ENCODE data around the gene CYP4F12. TPM values are rescaled to one million over a fixed set of nuclear protein-coding genes. Genes with fewer than 3 reads are reported as not detected.

CYP4F12 gene
- total RNA-seq, 1 experiment from 2014 or later = not detected

DNA sequence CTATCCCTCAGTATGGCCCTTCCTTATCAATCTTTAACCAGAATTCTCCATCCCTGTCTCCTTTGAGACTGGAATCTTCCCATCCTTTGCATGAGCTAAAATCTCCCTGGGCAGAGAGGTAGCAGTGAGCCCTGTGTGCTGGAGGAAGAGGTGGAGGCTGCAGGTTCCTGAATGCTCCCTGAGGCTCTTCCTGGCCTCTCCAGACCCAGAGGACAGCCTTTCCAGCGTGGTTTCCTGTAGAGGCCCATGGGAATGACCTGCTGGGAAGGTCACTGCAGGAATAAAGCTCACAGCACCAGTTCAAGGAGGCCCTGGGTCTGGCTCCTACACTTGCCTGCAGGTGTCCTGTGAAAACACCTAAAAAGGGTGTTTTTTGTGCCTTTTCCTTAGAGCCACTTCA, 59.5 kb downstream of the CYP4F12 start:
- ChIA-PET CTCF (no interaction called here), POLR2A (ENCODE audit: unreplicated experiment) (no interaction called here)
- Histone ChIP-seq H3K79me2 (ENCODE audit: low read length) (no peaks in the 10 kb centered on the region), H3K9ac (ENCODE audit: low read length) (no peak overlapping the region), H3K27me3 (ENCODE audit: low read length) (peaks cover 31% of the 10 kb centered on the region), H3K9me2 (replicated peaks; ENCODE audit: low read length) (no peaks in the 10 kb centered on the region), H3K4me1 (ENCODE audit: insufficient read depth, low read length) (no peaks in the 10 kb centered on the region), H4K20me1 (ENCODE audit: low read length) (no peaks in the 10 kb centered on the region), H3K9me3 (ENCODE audit: low read length) (no peaks in the 10 kb centered on the region), H3K27ac (ENCODE audit: low read length) (no peak overlapping the region), H3F3A (ENCODE audit: low read length, unreplicated experiment) (no peaks in the 10 kb centered on the region), H3K36me3 (ENCODE audit: low read depth, low read length) (no peaks in the 10 kb centered on the region), H3K4me2 (ENCODE audit: low read length) (no peak overlapping the region), H3K4me3 (ENCODE audit: low read length) (no peak overlapping the region), H2AFZ (ENCODE audit: low read length) (no peak overlapping the region)
- intact Hi-C loops (cut with micrococcal nuclease) = no loop called here
- no peak for ATAC-seq
- BruUV-seq (replicated peaks) = no TSS peak
- TF ChIP-seq EZH2 (IDR thresholded peaks at IDR 0.05; ENCODE audit: low read length, unreplicated experiment) = no peak
- TF ChIP-seq EZH2phosphoT487 (IDR thresholded peaks at IDR 0.05; ENCODE audit: borderline replicate concordance, low read length) = no peak
- TF ChIP-seq, protein P1, sequence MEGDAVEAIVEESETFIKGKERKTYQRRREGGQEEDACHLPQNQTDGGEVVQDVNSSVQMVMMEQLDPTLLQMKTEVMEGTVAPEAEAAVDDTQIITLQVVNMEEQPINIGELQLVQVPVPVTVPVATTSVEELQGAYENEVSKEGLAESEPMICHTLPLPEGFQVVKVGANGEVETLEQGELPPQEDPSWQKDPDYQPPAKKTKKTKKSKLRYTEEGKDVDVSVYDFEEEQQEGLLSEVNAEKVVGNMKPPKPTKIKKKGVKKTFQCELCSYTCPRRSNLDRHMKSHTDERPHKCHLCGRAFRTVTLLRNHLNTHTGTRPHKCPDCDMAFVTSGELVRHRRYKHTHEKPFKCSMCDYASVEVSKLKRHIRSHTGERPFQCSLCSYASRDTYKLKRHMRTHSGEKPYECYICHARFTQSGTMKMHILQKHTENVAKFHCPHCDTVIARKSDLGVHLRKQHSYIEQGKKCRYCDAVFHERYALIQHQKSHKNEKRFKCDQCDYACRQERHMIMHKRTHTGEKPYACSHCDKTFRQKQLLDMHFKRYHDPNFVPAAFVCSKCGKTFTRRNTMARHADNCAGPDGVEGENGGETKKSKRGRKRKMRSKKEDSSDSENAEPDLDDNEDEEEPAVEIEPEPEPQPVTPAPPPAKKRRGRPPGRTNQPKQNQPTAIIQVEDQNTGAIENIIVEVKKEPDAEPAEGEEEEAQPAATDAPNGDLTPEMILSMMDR (conservative IDR thresholded peaks at IDR 0.05; ENCODE audit: low read depth, low read length) = no peak
- no peak for DNase-seq

- TF ChIP-seq EZH2phosphoT487 (IDR thresholded peaks at IDR 0.05; ENCODE audit: borderline replicate concordance, low read length) (no peak), EZH2 (IDR thresholded peaks at IDR 0.05; ENCODE audit: low read length, unreplicated experiment) (no peak)
- TF ChIP-seq, protein P1 (conservative IDR thresholded peaks at IDR 0.05; ENCODE audit: low read depth, low read length) = no peak
- no peak overlapping the region for H2AFZ ChIP-seq (ENCODE audit: low read length)
- no peaks in the 10 kb centered on the region for H4K20me1 ChIP-seq (ENCODE audit: low read length)
- no peak overlapping the region for H3K4me3 ChIP-seq (ENCODE audit: low read length)
- H3K79me2 ChIP-seq (ENCODE audit: low read length) = no peaks in the 10 kb centered on the region
- no peak overlapping the region for H3K9ac ChIP-seq (ENCODE audit: low read length)
- intact Hi-C loops (cut with micrococcal nuclease) = no loop called here
- H3K36me3 ChIP-seq (ENCODE audit: low read depth, low read length) = no peaks in the 10 kb centered on the region
- H3K4me2 ChIP-seq (ENCODE audit: low read length) = no peak overlapping the region
- H3K9me3 ChIP-seq (ENCODE audit: low read length) = no peaks in the 10 kb centered on the region
- no peak for ATAC-seq
- peaks cover 37% of the 10 kb centered on the region; the same call in 1 of the 2 replicates for H3K27me3 ChIP-seq (ENCODE audit: low read length)
- no peaks in the 10 kb centered on the region for H3F3A ChIP-seq (ENCODE audit: low read length, unreplicated experiment)
- CTCF ChIA-PET = no interaction called here
- H3K4me1 ChIP-seq (ENCODE audit: insufficient read depth, low read length) = no peaks in the 10 kb centered on the region
- no peak overlapping the region for H3K27ac ChIP-seq (ENCODE audit: low read length)
- DNase-seq = no peak
- BruUV-seq (replicated peaks) = no TSS peak
- no peaks in the 10 kb centered on the region for H3K9me2 ChIP-seq (replicated peaks; ENCODE audit: low read length)
- POLR2A ChIA-PET (ENCODE audit: unreplicated experiment) = no interaction called here
Measured at GRCh38 chr19:15733895-15734294, 61.0 kb downstream of the CYP4F12 start.

- DNase-seq (no peak), ATAC-seq (no peak)
- no peak within 1 kb of the TSS for H3K27ac ChIP-seq (ENCODE audit: low read length)
- H3K27me3 ChIP-seq (ENCODE audit: low read length) = peaks cover 32% of the 10 kb centered on the region; the same call in 1 of the 2 replicates
- no TSS peak for BruUV-seq (replicated peaks)
- no peak within 1 kb of the TSS for H3K4me3 ChIP-seq (ENCODE audit: low read length)
- H3K4me1 ChIP-seq (ENCODE audit: insufficient read depth, low read length) = no peaks in the 10 kb centered on the region
- TF ChIP-seq, protein P1 (conservative IDR thresholded peaks at IDR 0.05; ENCODE audit: low read depth, low read length) = no peak
- no peak for TF ChIP-seq EZH2phosphoT487 (IDR thresholded peaks at IDR 0.05; ENCODE audit: borderline replicate concordance, low read length)
- TF ChIP-seq EZH2 (IDR thresholded peaks at IDR 0.05; ENCODE audit: low read length, unreplicated experiment) = no peak
- CTCF ChIA-PET = no interaction called here
- H3K9me2 ChIP-seq (replicated peaks; ENCODE audit: low read length) = no peaks in the 10 kb centered on the region
- no peak within 1 kb of the TSS for H2AFZ ChIP-seq (ENCODE audit: low read length)
- H3K36me3 ChIP-seq (ENCODE audit: low read depth, low read length) = no peaks in the 10 kb centered on the region
- intact Hi-C loops (cut with micrococcal nuclease) = no loop called here
- POLR2A ChIA-PET (ENCODE audit: unreplicated experiment) = no interaction called here
- 0 out of 2 replicates have a peak, but pooled peaks cover 3% of the 10 kb centered on the region for H3K9me3 ChIP-seq (ENCODE audit: low read length)
- H3F3A ChIP-seq (ENCODE audit: low read length, unreplicated experiment) = no peaks in the 10 kb centered on the region
- no peak within 1 kb of the TSS for H3K9ac ChIP-seq (ENCODE audit: low read length)
- H3K79me2 ChIP-seq (ENCODE audit: low read length) = no peaks in the 10 kb centered on the region
- H3K4me2 ChIP-seq (ENCODE audit: low read length) = no peak within 1 kb of the TSS
- H4K20me1 ChIP-seq (ENCODE audit: low read length) = no peaks in the 10 kb centered on the region
Measured at GRCh38 chr19:15737722-15738121, 64.8 kb downstream of the CYP4F12 start, which contains the start of gene OR10H3. Gene OR10H3 (plus strand): TSS chr19:15737985. CDS start chr19:15741393, 3,408 bp downstream.
